Astrocyte of the spinal cord (primary cell): ENCODE results near the gene CASP10.

Experiments used
- DNase-seq: peaks from one replicate; pipeline ENCODE4 v3.0.0; 2011; ENCODE audit warnings: low read depth, low spot score
- H3K4me3 ChIP-seq: 2 replicates; pipeline ENCODE4 v1.5.1; 2011; ENCODE audit warnings: low read depth, mild to moderate bottlenecking, low read length, moderate library complexity
- in situ Hi-C: cut with HindIII; loops from 2 replicates; pipeline ENCODE4 v1.10.0; 2017; ENCODE audit warnings: low sequenced_read_pairs
- TF ChIP-seq, protein P1 (sequence below): IDR thresholded peaks from 2 replicates; pipeline ENCODE4 v1.5.1; 2012; ENCODE audit warnings: low read depth, mild to moderate bottlenecking, low read length, inconsistent platforms

Gene CASP10

GRCh38 chr2:201258666-201259615 is 76.0 kb downstream of the CASP10 start:
- DNase-seq, result no peak
- TF ChIP-seq, protein P1, sequence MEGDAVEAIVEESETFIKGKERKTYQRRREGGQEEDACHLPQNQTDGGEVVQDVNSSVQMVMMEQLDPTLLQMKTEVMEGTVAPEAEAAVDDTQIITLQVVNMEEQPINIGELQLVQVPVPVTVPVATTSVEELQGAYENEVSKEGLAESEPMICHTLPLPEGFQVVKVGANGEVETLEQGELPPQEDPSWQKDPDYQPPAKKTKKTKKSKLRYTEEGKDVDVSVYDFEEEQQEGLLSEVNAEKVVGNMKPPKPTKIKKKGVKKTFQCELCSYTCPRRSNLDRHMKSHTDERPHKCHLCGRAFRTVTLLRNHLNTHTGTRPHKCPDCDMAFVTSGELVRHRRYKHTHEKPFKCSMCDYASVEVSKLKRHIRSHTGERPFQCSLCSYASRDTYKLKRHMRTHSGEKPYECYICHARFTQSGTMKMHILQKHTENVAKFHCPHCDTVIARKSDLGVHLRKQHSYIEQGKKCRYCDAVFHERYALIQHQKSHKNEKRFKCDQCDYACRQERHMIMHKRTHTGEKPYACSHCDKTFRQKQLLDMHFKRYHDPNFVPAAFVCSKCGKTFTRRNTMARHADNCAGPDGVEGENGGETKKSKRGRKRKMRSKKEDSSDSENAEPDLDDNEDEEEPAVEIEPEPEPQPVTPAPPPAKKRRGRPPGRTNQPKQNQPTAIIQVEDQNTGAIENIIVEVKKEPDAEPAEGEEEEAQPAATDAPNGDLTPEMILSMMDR, result no peak
- in situ Hi-C loops, result no loop called here
- H3K4me3 ChIP-seq, result peak overlapping the region; percentile 66

DNA sequence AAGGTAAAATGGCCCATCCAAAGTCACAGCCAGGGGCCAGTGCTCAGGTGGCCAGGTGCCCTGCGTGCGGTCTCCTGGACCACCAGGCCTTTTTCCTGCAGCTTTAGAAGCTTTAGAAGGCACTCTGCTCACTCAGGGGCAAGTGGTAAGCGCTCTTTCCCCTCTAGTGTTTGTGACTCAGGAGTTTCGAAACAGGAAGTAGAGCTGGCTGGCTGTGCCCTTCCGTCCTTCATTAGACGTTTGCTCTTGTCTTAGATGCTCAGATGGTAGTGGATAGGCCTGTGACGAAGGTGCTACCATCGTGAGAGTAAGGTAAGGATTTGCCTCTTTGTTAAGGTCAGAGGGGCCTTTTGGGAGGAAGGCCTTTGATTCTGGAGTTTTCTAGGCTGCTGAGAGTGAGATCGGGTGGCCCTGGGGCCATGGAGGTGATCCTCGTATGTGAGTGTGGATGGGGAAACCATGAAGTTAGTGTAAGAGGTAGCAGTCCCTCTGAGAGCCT is 77.4 kb downstream of the CASP10 start, which contains the start of gene CASP8:
Gene CASP8, plus strand, starts transcription at position 235 of the 499 bp plus-strand sequence. CDS start 5,951 bp downstream, outside the sequence.
- TF ChIP-seq, protein P1, result no peak
- in situ Hi-C loops, result no loop called here
- no peak within 1 kb of the TSS for H3K4me3 ChIP-seq
- no peak for DNase-seq

DNA sequence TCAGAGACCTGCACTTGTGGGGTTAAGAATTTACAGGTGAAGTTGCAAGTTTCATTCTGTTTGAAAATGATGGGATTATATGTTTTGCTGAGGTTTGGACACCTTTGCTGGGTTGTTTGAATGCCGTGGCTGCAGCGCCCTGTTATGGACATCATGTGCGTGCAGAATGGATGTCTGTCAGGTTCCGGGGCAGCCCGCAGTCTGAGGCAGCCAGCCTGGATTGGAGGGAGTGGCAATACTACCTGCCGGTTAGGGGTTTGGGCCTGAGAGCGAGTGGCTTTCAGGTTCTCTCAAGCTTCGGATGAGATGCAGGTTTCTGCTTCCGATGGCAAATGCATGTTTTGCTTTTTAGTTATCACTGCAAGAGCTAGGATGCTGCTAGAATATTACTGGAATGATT is 78.5 kb downstream of the CASP10 start:
- in situ Hi-C loops, result no loop called here
- no peak for DNase-seq
- TF ChIP-seq, protein P1, result no peak
- H3K4me3 ChIP-seq, result no peak overlapping the region

GRCh38 chr2:201261906-201262305 is 79.0 kb downstream of the CASP10 start:
- H3K4me3 ChIP-seq, result no peak overlapping the region
- TF ChIP-seq, protein P1, result no peak
- DNase-seq, result no peak
- in situ Hi-C loops, result no loop called here

- in situ Hi-C loops, result no loop called here
- no peak for DNase-seq
- TF ChIP-seq, protein P1, result no peak
- H3K4me3 ChIP-seq, result no peak overlapping the region
Observed at GRCh38 chr2:201262718-201263117, 79.8 kb downstream of the CASP10 start.

GRCh38 chr2:201263779-201264178 is 80.8 kb downstream of the CASP10 start:
- TF ChIP-seq, protein P1, result no peak
- in situ Hi-C loops, result no loop called here
- no peak for DNase-seq
- no peak overlapping the region for H3K4me3 ChIP-seq
